IPS DF 4.7 (cell line): ENCODE results near the gene PFN2.

ENCODE experiments used
- DNase-seq: peaks from one replicate; pipeline ENCODE4 v3.0.0-alpha.2; 2013; ENCODE audit warnings: low spot score; ENCODE audit errors: extremely low read depth

Gene PFN2

DNA sequence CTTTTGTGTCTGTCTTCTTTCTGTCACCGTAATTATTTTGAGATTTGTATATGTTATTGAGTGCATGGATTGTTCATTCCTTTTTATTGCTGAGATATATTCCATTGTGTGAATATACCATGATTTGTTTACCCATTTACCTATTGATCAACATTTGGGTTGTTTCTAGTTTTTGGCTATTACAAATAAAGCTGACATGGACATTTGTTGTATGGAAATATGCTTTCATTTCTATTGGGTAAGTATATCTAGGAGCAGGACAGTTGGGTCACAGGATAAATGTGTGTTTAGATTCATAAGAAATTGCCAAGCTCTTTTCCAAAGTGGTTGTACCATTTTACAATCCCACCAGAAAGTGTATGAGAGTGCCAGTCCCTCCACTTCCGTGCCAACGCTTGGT lies 51.2 kb downstream of the PFN2 start:
- DNase-seq, result no peak

DNA sequence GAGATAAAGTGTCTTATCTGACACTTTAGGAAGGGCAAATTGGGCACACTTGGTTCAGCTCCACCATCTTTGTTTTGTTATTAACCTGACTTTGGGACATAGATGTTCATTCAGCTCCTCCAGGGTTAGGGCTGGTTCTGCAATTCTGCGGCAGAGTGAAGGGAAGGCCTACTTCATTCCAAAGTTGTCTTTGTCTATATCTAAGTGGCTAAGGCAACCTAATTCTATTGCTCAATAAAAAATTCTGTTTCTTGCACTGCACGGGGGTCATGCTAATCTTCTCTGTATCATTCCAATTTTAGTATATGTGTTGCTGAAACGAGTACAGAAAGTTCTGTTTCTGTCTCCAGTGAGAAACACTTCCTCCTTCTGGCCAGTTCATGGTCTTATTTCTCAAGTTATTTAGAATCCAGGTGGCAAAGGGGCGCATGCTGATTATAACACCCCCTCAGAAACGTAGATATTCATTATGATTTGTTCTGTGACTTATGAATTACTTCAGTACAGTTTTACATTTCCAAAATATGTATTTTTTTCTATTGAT lies 53.5 kb downstream of the PFN2 start:
- DNase-seq, result no peak
